Left colon (tissue), 2 donors: ENCODE data around the gene EBPL. TPM values are rescaled to one million over a fixed set of nuclear protein-coding genes. Genes with fewer than 3 reads are reported as not detected.
"Not testable (repeated sequence)": the region's sequence is repeated elsewhere in the genome, so short reads cannot be mapped to it uniquely, and the experiment has no call there.

Experiments
- ATAC-seq: fragments of 200-7000 bp; cut with Tn5 transposase; one replicate; pipeline ENCODE4 v1.9.1; 2020; ENCODE audit warnings: mild to moderate bottlenecking, moderate library complexity
- DNase-seq, 2 donors: peaks; one replicate each; pipeline ENCODE4 v3.0.0-alpha.2; 2020
- intact Hi-C, 2 donors: fragments of 100-400 bp; cut with DNase I in 1 of 2; cut with micrococcal nuclease in 1 of 2; formaldehyde crosslinking; loops; one replicate each; pipeline versions ENCODE4 v1.11.2 to v1.14.0; 2022; cut with DNase I, micrococcal nuclease
- total RNA-seq, 2 donors: library from RNA; stranded (reverse); fragmentation: NEBNext Ultra II Directional; extraction: Animal tissue kit (Norgen Biotek cat#: 25700); gene quantifications; one replicate each; pipeline ENCODE4 v1.2.1, GENCODE V29; 2021
- donor health status: DM: no; HTN: no; CAD: no.
- donor health status: DM: yes; HTN: yes; CAD: no.

Gene EBPL
- total RNA-seq, 2 donors from 2014 or later, result 34.8 to 45.8 TPM

DNA sequence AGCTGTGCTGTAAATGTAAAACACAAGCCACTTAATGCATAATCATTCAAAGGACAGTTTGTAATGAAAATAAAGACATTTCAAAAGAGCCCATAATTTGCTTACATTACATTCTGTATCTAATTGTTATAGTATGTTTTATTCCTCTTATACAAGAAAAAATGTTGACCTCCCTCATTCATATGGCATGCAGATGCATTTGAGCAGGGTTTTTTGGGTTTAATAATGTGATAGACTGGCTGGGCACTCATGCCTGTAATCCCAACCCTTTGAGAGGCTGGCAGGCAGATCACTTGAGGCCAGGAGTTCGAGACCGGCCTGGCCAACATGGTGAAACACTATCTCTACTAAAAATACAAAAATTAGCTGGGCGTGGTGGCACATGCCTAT lies 74.6 kb downstream of the EBPL start:
- no peak for DNase-seq
- intact Hi-C loops, result no loop called here
- no peak for ATAC-seq

GRCh38 chr13:49615836-49616675 lies 75.2 kb downstream of the EBPL start:
- intact Hi-C loops, result no loop called here
- DNase-seq, result no peak
- ATAC-seq, result no peak

- ATAC-seq, intact Hi-C loops, DNase-seq: not testable (repeated sequence)
Measured at GRCh38 chr13:49612042-49612441, 79.2 kb downstream of the EBPL start.

Other genes starting within 250 kb of the EBPL start
- gene CAB39L, start 247.4 kb downstream of the EBPL start, total RNA-seq, result 10 to 100 TPM in 1 of 2 donors, 1 to 10 TPM in 1; 6.8 to 13.5 TPM
- 10 to 100 TPM in 1 of 2 donors, 1 to 10 TPM in 1; 9.3 to 10.6 TPM for gene SETDB2, start 247.2 kb downstream of the EBPL start, total RNA-seq
- gene PHF11, start 195.5 kb downstream of the EBPL start, total RNA-seq, result 10 to 100 TPM; 29.7 to 30.7 TPM
- gene RCBTB1, start 105.9 kb downstream of the EBPL start, total RNA-seq, result 1 to 10 TPM; 7.1 to 8.8 TPM
- gene ARL11, start 63.0 kb downstream of the EBPL start, total RNA-seq, result 1 to 10 TPM; 1.7 TPM
- 10 to 100 TPM; 26.0 to 29.5 TPM for gene KPNA3, start 101.2 kb upstream of the EBPL start, total RNA-seq
- gene SPRYD7, start 244.9 kb upstream of the EBPL start, total RNA-seq, result 10 to 100 TPM; 12.9 to 15.1 TPM